HepG2 (cell line): ENCODE results near the gene DIO1. TPM values are rescaled to one million over a fixed set of nuclear protein-coding genes. Genes with fewer than 3 reads are reported as not detected.

ENCODE experiments used
- BRD4 ChIP-seq: sonication (generic); formaldehyde crosslinking; IDR thresholded peaks from 2 replicates; pipeline ENCODE4 v1.4.0; 2020; ENCODE audit warnings: missing genetic modification reagents
- CBX1 ChIP-seq: IDR thresholded peaks from one replicate; pipeline ENCODE4 v1.6.1; 2016; ENCODE audit warnings: antibody characterized with exemption, low read depth
- DMAP1 ChIP-seq: IDR thresholded peaks from 2 replicates; pipeline ENCODE4 v1.6.1; 2016
- EEA1 ChIP-seq: sonication (generic); formaldehyde crosslinking; IDR thresholded peaks from 2 replicates; pipeline ENCODE4 v1.5.1; 2020; ENCODE audit warnings: mild to moderate bottlenecking, missing genetic modification reagents, borderline replicate concordance
- FOXK2 ChIP-seq: fragments of 450-650 bp; IDR thresholded peaks from 2 replicates; pipeline ENCODE4 v1.6.1; 2016
- FOXO1 ChIP-seq: sonication (generic); formaldehyde crosslinking; IDR thresholded peaks from 2 replicates; pipeline ENCODE4 v1.4.0; 2020; ENCODE audit warnings: missing genetic modification reagents
- HCFC1 ChIP-seq: fragments of 150-350 bp; IDR thresholded peaks from 2 replicates; pipeline ENCODE4 v1.6.1; 2014; ENCODE audit warnings: low read depth, low read length
- HDAC6 ChIP-seq: fragments of 200-600 bp; sonication (generic); IDR thresholded peaks from 2 replicates; pipeline ENCODE4 v1.7.0; 2017; ENCODE audit warnings: mild to moderate bottlenecking, antibody characterized with exemption, low read length, low read depth
- HOXD1 ChIP-seq: sonication (generic); formaldehyde crosslinking; IDR thresholded peaks from 2 replicates; pipeline ENCODE4 v1.5.0; 2020; ENCODE audit warnings: missing genetic modification reagents
- KLF11 ChIP-seq: IDR thresholded peaks from 2 replicates; pipeline ENCODE4 v1.6.1; 2016; ENCODE audit warnings: missing compliant biosample characterization
- MEF2D ChIP-seq: sonication (generic); formaldehyde crosslinking; IDR thresholded peaks from 2 replicates; pipeline ENCODE4 v1.5.1; 2020; ENCODE audit warnings: mild to moderate bottlenecking, missing genetic modification reagents
- NFYB ChIP-seq: sonication (generic); formaldehyde crosslinking; IDR thresholded peaks from 2 replicates; pipeline ENCODE4 v1.4.0; 2020; ENCODE audit warnings: missing genetic modification reagents
- NFYC ChIP-seq: IDR thresholded peaks from 2 replicates; pipeline ENCODE4 v1.6.1; 2016; ENCODE audit warnings: missing genetic modification reagents, missing compliant biosample characterization
- NR2C2 ChIP-seq: sonication (generic); formaldehyde crosslinking; IDR thresholded peaks from 2 replicates; pipeline ENCODE4 v1.4.0; 2020; ENCODE audit warnings: missing genetic modification reagents, mild to moderate bottlenecking, moderate library complexity, borderline replicate concordance
- PHB2 ChIP-seq: fragments of 450-650 bp; IDR thresholded peaks from 2 replicates; pipeline ENCODE4 v1.6.1; 2018; ENCODE audit not compliant: partially characterized antibody
- PHF21A ChIP-seq: sonication (generic); formaldehyde crosslinking; IDR thresholded peaks from 2 replicates; pipeline ENCODE4 v1.5.0; 2020; ENCODE audit warnings: mild to moderate bottlenecking, missing genetic modification reagents
- RARA ChIP-seq: IDR thresholded peaks from 2 replicates; pipeline ENCODE4 v1.6.1; 2016; ENCODE audit warnings: missing genetic modification reagents, missing compliant biosample characterization
- RXRA ChIP-seq: sonication (generic); formaldehyde crosslinking; IDR thresholded peaks from 2 replicates; pipeline ENCODE4 v1.5.1; 2020; ENCODE audit warnings: missing genetic modification reagents
- U2AF1 ChIP-seq: fragments of 200-400 bp; formaldehyde crosslinking; optimal IDR thresholded peaks from 2 replicates; pipeline ENCODE3; 2017; ENCODE audit warnings: mild to moderate bottlenecking, low read depth, low read length
- YEATS4 ChIP-seq: sonication (generic); formaldehyde crosslinking; IDR thresholded peaks from 2 replicates; pipeline ENCODE4 v1.4.0; 2020; ENCODE audit warnings: missing genetic modification reagents, borderline replicate concordance
- ZNF678 ChIP-seq: sonication (generic); formaldehyde crosslinking; IDR thresholded peaks from 2 replicates; pipeline ENCODE4 v1.4.0; 2020; ENCODE audit warnings: mild to moderate bottlenecking, missing genetic modification reagents
- ZNF709 ChIP-seq: sonication (generic); formaldehyde crosslinking; IDR thresholded peaks from 2 replicates; pipeline ENCODE4 v1.5.0; 2020; ENCODE audit warnings: mild to moderate bottlenecking, missing genetic modification reagents
- ZNF780A ChIP-seq: sonication (generic); formaldehyde crosslinking; IDR thresholded peaks from 2 replicates; pipeline ENCODE4 v1.8.0; 2022; ENCODE audit warnings: mild to moderate bottlenecking, missing genetic modification reagents, moderate library complexity
- ZSCAN22 ChIP-seq: sonication (generic); formaldehyde crosslinking; IDR thresholded peaks from 2 replicates; pipeline ENCODE4 v1.4.0; 2020; ENCODE audit warnings: mild to moderate bottlenecking, missing genetic modification reagents
- polyA plus RNA-seq, 8 experiments: library from polyadenylated mRNA; depleted of rRNA in 3 of 8; stranded (reverse) in 7 of 8; unstranded in 1 of 8; fragments of >200 nt; fragmentation: Illumina TruSeq in 4 of 8; extraction: Trizol in 4 of 8; gene quantifications; 2 replicates each; pipeline versions ENCODE4 v1.2.1 to v1.2.3, GENCODE V29; 2011 to 2016; ENCODE audit warnings: low read depth in 4 of 8, missing spikeins in 1 of 8, mixed read lengths in 1 of 8; ENCODE audit not compliant: insufficient read depth in 1 of 8
- total RNA-seq, 5 experiments: library from RNA; depleted of rRNA; stranded (reverse); fragments of >200 nt; fragmentation: Illumina TruSeq; extraction: Trizol; gene quantifications; 2 replicates each; pipeline ENCODE4 v1.2.3, GENCODE V29; 2016; ENCODE audit warnings: low read depth in 1 of 5
- TF ChIP-seq, protein P1 (sequence below): sonication (generic); formaldehyde crosslinking; IDR thresholded peaks from 2 replicates; pipeline ENCODE4 v1.5.0; 2020; ENCODE audit warnings: mild to moderate bottlenecking, low read depth, missing genetic modification reagents, borderline replicate concordance
- TF ChIP-seq, protein P2 (sequence below): sonication (generic); formaldehyde crosslinking; IDR thresholded peaks from 2 replicates; pipeline ENCODE4 v1.5.1; 2020; ENCODE audit warnings: missing genetic modification reagents, mild to moderate bottlenecking, borderline replicate concordance
- TF ChIP-seq, protein P3 (sequence below): sonication (generic); formaldehyde crosslinking; IDR thresholded peaks from 2 replicates; pipeline ENCODE4 v1.5.0; 2020; ENCODE audit warnings: mild to moderate bottlenecking, missing genetic modification reagents, moderate library complexity
- TF ChIP-seq, protein P4 (sequence below): sonication (generic); formaldehyde crosslinking; IDR thresholded peaks from 2 replicates; pipeline ENCODE4 v1.8.1; 2022; ENCODE audit warnings: mild to moderate bottlenecking, missing genetic modification reagents
- TF ChIP-seq, protein P5 (sequence below): IDR thresholded peaks from 2 replicates; pipeline ENCODE4 v1.6.1; 2016; ENCODE audit warnings: low read depth, borderline replicate concordance

DIO1 gene
- total and polyA plus RNA-seq, 2 of the 13 experiments (the other 11 are each of a cell fraction or from before 2014, with no cell fraction given) = 13.5 to 45.6 TPM

DNA sequence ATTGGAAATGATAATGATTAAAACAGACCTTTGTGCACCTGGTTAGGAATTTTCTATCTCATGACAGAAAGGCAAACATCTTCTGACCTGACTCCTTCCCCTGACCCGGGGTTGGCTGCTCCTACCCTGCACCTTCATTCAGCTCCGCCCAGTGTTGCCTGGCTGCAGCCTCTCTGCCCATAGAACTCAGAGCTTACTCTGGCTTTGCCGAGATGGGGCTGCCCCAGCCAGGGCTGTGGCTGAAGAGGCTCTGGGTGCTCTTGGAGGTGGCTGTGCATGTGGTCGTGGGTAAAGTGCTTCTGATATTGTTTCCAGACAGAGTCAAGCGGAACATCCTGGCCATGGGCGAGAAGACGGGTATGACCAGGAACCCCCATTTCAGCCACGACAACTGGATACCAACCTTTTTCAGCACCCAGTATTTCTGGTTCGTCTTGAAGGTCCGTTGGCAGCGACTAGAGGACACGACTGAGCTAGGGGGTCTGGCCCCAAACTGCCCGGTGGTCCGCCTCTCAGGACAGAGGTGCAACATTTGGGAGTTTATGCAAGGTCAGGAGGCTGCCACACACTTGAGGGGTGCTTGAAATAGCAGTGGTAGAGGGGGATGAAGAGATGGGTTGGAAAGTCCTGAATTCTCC, at the start of gene DIO1 (continued):
- TF ChIP-seq MEF2D (no peak), PHB2 (no peak), EEA1 (CRISPR knock-in tag) (no peak), ZNF780A (CRISPR knock-in tag) (no peak), FOXK2 (no peak), DMAP1 (no peak), U2AF1 (no peak), ZNF709 (CRISPR knock-in tag) (no peak), HCFC1 (no peak), ZNF678 (CRISPR knock-in tag) (no peak), NFYC (CRISPR knock-in tag) (no peak), PHF21A (CRISPR knock-in tag) (peak; percentile 22; the same call in 1 of the 2 replicates), KLF11 (CRISPR knock-in tag) (no peak), RARA (CRISPR knock-in tag) (peak; percentile 30; the same call in 1 of the 2 replicates), RXRA (CRISPR knock-in tag) (no peak), NR2C2 (CRISPR knock-in tag) (no peak), HOXD1 (no peak), CBX1 (no peak), ZSCAN22 (no peak), YEATS4 (CRISPR knock-in tag) (0 out of 2 replicates have a peak, but pooled peaks have one; percentile 44), NFYB (CRISPR knock-in tag) (peak; percentile 54; the same call in 1 of the 2 replicates), HDAC6 (no peak), BRD4 (CRISPR knock-in tag) (peak; percentile 19; the same call in 1 of the 2 replicates), FOXO1 (CRISPR knock-in tag) (no peak)
- TF ChIP-seq, protein P1, sequence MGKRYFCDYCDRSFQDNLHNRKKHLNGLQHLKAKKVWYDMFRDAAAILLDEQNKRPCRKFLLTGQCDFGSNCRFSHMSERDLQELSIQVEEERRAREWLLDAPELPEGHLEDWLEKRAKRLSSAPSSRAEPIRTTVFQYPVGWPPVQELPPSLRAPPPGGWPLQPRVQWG (CRISPR knock-in tag) = no peak
- TF ChIP-seq, protein P2, sequence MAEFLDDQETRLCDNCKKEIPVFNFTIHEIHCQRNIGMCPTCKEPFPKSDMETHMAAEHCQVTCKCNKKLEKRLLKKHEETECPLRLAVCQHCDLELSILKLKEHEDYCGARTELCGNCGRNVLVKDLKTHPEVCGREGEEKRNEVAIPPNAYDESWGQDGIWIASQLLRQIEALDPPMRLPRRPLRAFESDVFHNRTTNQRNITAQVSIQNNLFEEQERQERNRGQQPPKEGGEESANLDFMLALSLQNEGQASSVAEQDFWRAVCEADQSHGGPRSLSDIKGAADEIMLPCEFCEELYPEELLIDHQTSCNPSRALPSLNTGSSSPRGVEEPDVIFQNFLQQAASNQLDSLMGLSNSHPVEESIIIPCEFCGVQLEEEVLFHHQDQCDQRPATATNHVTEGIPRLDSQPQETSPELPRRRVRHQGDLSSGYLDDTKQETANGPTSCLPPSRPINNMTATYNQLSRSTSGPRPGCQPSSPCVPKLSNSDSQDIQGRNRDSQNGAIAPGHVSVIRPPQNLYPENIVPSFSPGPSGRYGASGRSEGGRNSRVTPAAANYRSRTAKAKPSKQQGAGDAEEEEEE = no peak
- TF ChIP-seq, protein P3, sequence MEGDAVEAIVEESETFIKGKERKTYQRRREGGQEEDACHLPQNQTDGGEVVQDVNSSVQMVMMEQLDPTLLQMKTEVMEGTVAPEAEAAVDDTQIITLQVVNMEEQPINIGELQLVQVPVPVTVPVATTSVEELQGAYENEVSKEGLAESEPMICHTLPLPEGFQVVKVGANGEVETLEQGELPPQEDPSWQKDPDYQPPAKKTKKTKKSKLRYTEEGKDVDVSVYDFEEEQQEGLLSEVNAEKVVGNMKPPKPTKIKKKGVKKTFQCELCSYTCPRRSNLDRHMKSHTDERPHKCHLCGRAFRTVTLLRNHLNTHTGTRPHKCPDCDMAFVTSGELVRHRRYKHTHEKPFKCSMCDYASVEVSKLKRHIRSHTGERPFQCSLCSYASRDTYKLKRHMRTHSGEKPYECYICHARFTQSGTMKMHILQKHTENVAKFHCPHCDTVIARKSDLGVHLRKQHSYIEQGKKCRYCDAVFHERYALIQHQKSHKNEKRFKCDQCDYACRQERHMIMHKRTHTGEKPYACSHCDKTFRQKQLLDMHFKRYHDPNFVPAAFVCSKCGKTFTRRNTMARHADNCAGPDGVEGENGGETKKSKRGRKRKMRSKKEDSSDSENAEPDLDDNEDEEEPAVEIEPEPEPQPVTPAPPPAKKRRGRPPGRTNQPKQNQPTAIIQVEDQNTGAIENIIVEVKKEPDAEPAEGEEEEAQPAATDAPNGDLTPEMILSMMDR (CRISPR knock-in tag) = no peak
- TF ChIP-seq, protein P4, sequence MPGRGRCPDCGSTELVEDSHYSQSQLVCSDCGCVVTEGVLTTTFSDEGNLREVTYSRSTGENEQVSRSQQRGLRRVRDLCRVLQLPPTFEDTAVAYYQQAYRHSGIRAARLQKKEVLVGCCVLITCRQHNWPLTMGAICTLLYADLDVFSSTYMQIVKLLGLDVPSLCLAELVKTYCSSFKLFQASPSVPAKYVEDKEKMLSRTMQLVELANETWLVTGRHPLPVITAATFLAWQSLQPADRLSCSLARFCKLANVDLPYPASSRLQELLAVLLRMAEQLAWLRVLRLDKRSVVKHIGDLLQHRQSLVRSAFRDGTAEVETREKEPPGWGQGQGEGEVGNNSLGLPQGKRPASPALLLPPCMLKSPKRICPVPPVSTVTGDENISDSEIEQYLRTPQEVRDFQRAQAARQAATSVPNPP (CRISPR knock-in tag) = no peak
- TF ChIP-seq, protein P5, sequence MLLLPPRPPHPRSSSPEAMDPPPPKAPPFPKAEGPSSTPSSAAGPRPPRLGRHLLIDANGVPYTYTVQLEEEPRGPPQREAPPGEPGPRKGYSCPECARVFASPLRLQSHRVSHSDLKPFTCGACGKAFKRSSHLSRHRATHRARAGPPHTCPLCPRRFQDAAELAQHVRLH (CRISPR knock-in tag) = no peak
